ENCODE data around the gene EPHB1.
A peak's percentile ranks its signal among the peaks of the same experiment; 100 is the strongest.

EPHB1 gene

DNA sequence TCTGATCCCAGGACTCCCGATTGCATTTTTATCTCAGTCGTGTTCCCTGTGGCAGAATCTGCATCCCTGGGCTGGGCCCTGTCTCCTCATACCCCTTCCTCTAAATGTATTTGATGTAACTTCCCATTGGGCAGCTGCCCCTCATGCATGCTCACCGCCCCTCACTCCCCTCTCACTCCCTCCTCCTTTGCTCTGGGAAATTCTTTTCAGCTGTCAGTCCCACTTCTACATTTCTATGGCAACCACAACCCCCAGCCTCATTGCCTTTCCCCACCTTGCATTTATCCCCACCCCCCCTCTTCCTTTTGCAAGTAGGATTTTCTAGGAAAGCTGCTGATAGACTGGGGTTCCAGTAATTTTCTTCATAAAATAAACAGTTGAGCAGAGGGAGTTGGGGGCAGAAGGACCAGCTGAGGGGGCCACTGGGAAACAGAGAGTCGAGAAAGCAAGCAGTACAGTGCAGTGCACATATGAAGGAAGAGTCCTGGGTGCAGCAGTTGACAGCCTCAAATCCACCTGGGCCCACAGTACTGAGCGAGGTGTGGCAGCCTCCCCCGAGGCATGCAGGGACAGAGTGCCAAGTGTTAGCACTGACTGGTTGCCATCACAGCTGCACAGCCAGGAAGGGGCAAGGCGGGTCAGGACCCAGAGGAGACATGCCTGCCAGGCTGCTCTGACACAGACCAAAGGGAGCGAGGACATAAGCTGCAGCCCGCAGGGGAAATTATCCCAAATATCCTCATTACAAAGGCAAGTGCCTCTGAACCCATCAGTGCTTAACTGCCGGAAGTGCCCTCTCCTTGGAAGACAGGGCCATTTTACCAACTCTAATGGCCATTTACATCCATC, 476.3 kb downstream of the EPHB1 start:
- peak; percentile 94 for DNase-seq

GRCh38 chr3:135272026-135272669, 477.1 kb downstream of the EPHB1 start:
- peak; percentile 71 for DNase-seq

GRCh38 chr3:135292162-135292561, 497.1 kb downstream of the EPHB1 start:
- DNase-seq: no peak

DNA sequence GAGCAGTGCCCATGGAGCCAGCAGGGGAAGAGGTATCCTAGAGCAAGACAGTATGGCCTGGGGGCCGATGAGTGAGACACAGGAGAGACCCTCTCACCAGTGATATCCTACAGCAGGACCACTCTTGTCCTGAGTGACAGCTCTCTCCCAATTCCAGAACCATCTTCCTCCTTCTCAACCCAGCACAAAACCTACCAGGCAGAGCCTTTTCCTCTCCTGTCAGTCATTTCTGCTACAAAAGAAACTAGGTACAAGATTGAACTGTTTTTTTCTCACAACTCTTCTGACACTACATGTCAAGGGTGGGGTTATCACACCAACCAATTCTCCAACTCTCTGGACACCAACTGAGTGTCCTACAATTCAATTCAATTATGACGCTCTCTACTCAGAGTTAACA, 506.6 kb downstream of the EPHB1 start:
- DNase-seq: no peak

GRCh38 chr3:135304378-135304777, 509.3 kb downstream of the EPHB1 start:
- no peak for DNase-seq
